ENCODE results near the gene MERTK.

DNA sequence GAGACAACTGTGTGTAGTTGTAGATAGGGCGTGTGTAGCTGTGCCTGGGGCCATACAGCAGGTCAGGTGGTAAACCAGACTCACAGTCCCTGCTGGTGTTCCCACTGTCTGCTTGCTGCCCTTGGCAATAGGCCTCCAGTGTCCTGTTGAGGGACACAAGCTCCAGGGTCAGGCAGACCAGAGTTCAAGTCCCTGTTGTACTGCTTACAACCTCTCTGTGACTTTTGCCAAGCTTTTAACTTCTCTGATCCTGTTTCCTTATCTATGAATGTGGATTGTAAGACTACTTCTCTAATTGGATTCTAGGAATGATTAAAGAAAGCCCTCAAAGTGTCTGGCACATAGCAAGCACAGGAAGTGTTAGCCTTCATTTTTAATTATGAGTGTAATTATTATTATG lies 68.6 kb downstream of the MERTK start:
- TF ChIP-seq, protein P1, sequence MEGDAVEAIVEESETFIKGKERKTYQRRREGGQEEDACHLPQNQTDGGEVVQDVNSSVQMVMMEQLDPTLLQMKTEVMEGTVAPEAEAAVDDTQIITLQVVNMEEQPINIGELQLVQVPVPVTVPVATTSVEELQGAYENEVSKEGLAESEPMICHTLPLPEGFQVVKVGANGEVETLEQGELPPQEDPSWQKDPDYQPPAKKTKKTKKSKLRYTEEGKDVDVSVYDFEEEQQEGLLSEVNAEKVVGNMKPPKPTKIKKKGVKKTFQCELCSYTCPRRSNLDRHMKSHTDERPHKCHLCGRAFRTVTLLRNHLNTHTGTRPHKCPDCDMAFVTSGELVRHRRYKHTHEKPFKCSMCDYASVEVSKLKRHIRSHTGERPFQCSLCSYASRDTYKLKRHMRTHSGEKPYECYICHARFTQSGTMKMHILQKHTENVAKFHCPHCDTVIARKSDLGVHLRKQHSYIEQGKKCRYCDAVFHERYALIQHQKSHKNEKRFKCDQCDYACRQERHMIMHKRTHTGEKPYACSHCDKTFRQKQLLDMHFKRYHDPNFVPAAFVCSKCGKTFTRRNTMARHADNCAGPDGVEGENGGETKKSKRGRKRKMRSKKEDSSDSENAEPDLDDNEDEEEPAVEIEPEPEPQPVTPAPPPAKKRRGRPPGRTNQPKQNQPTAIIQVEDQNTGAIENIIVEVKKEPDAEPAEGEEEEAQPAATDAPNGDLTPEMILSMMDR (conservative IDR thresholded peaks at IDR 0.05), result no peak
- TF ChIP-seq ZFX (IDR thresholded peaks at IDR 0.05), result no peak

Measured in C4-2B (cell line).